Mammary epithelial cell (primary cell): ENCODE measurements around the gene GPR176.

Experiments used
- EZH2 ChIP-seq: IDR thresholded peaks from 2 replicates; pipeline ENCODE4 v1.6.1; 2012; ENCODE audit warnings: low read length, inconsistent platforms, borderline replicate concordance
- TF ChIP-seq, protein P1 (sequence below), 2 donors: IDR thresholded peaks in 1 of 2; conservative IDR thresholded peaks in 1 of 2; 2 replicates each; pipeline ENCODE4 v1.5.1; 2011 to 2012; ENCODE audit warnings: inconsistent platforms in 2 of 2, low read length in 2 of 2, mild to moderate bottlenecking in 2 of 2, control low read depth in 1 of 2, low read depth in 1 of 2; ENCODE audit not compliant: insufficient read depth in 1 of 2; ENCODE audit errors: extremely low read depth in 1 of 2

DNA sequence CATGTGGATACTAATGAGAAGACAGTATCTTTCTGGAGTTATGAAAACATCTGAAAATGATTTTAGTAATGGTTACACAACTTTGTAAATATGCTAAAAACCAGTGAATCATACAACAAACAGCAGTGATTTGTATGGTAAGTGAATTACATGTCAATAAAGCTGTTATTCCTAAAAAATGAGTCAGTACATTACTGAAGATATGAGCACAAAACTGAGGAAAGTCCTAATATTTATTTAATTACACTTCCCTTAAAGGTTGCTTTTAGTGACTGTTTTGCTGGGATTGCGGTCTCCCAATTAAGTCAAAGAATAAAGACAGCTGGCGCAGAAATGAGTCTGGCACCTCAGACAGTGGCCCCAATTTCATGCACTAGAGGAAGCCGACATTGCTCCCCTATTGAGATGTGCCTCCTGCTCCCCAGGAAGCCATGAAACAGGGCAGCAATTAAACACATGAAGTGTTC, 86.5 kb downstream of the GPR176 start:
- TF ChIP-seq, protein P1, sequence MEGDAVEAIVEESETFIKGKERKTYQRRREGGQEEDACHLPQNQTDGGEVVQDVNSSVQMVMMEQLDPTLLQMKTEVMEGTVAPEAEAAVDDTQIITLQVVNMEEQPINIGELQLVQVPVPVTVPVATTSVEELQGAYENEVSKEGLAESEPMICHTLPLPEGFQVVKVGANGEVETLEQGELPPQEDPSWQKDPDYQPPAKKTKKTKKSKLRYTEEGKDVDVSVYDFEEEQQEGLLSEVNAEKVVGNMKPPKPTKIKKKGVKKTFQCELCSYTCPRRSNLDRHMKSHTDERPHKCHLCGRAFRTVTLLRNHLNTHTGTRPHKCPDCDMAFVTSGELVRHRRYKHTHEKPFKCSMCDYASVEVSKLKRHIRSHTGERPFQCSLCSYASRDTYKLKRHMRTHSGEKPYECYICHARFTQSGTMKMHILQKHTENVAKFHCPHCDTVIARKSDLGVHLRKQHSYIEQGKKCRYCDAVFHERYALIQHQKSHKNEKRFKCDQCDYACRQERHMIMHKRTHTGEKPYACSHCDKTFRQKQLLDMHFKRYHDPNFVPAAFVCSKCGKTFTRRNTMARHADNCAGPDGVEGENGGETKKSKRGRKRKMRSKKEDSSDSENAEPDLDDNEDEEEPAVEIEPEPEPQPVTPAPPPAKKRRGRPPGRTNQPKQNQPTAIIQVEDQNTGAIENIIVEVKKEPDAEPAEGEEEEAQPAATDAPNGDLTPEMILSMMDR (conservative IDR thresholded peaks at IDR 0.05 in 1 of 2, IDR thresholded peaks at IDR 0.05 in 1 of 2; ENCODE audit: extremely low read depth in 1 of 2, insufficient read depth in 1 of 2, low read depth in 1 of 2, low read length in 2 of 2), result no peak
- TF ChIP-seq EZH2, result no peak
